PC-3 (cell line): ENCODE results near the gene RAB1A.

Experiments used
- EZH2phosphoT487 ChIP-seq: fragments of 300-600 bp; sonication (generic); IDR thresholded peaks from 2 replicates; pipeline ENCODE4 v1.6.1; 2018; ENCODE audit warnings: mild to moderate bottlenecking, antibody characterized with exemption, low read length, borderline replicate concordance
- TF ChIP-seq, protein P1 (sequence below): fragments of 300-600 bp; sonication (generic); conservative IDR thresholded peaks from 2 replicates; pipeline ENCODE4 v1.5.1; 2017; ENCODE audit warnings: antibody characterized with exemption, low read depth, mild to moderate bottlenecking, low read length

DNA sequence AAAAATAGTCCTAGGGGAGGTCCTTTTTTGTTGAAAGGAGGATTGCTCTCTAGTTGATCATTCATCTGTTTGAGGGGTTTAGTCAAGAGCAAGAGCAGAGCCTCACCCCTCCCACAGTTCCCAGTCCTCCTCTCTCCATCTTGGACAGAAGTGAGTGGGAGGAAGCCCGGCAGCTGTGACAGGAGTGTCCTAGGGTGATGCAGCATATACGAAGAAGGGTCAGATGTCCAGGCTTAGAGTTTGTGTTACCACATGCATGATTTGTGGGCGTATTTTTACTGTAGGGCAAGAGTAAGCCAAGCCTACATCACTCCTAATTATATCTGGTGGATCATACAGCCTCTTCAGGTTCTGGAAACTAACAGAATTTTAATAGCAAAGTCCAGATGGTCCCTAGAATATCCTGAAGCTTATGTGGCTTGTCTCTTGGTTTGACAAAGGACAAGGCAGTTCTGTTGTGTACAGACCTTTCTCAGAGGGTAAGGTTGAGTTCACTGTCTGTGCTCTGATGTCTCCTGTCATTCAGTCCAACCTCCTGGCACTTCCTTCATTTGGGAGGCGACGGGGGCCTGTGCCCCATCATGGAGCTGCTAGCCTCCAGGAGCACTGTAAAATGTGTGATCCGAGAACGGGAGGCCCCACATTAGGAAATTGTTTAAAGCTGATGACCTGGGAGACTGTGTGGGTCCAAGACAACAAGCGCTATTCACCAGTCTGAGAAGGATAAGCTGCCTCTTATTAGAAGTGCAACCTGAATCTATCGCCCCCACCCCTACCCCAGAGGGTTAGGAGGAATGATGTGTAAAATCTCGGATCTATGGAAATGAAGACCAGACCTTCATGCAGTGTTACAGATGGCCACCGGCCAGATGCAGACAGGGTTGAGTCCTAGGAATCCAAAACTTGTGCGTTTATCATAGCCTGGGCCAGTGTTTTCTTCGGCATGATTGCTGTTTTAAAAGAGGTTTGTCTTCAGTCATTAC lies 66.8 kb downstream of the RAB1A start:
- TF ChIP-seq, protein P1, sequence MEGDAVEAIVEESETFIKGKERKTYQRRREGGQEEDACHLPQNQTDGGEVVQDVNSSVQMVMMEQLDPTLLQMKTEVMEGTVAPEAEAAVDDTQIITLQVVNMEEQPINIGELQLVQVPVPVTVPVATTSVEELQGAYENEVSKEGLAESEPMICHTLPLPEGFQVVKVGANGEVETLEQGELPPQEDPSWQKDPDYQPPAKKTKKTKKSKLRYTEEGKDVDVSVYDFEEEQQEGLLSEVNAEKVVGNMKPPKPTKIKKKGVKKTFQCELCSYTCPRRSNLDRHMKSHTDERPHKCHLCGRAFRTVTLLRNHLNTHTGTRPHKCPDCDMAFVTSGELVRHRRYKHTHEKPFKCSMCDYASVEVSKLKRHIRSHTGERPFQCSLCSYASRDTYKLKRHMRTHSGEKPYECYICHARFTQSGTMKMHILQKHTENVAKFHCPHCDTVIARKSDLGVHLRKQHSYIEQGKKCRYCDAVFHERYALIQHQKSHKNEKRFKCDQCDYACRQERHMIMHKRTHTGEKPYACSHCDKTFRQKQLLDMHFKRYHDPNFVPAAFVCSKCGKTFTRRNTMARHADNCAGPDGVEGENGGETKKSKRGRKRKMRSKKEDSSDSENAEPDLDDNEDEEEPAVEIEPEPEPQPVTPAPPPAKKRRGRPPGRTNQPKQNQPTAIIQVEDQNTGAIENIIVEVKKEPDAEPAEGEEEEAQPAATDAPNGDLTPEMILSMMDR = no peak
- TF ChIP-seq EZH2phosphoT487 = no peak
